ENCODE results near the gene ICAM4.
"Not testable (repeated sequence)": the region's sequence is repeated elsewhere in the genome, so short reads cannot be mapped to it uniquely, and the experiment has no call there.

ICAM4 gene

GRCh38 chr19:10333758-10334587, 47.2 kb downstream of the ICAM4 start:
- H3K4me1 ChIP-seq (ENCODE audit: control insufficient read depth, insufficient read depth, low read length): peaks cover 19% of the 10 kb centered on the region
- no peaks in the 10 kb centered on the region for H3K27me3 ChIP-seq (ENCODE audit: control insufficient read depth, insufficient read depth, low read length)
- H3K9me3 ChIP-seq (ENCODE audit: control insufficient read depth, low read length): no peaks in the 10 kb centered on the region
- peak overlapping the region; percentile 45 for H3K9ac ChIP-seq (ENCODE audit: low read length)
- peak overlapping the region; percentile 79 for H3K4me3 ChIP-seq (ENCODE audit: low read length)
- H3K36me3 ChIP-seq (ENCODE audit: control insufficient read depth, insufficient read depth, low read length): no peaks in the 10 kb centered on the region

- peaks cover 19% of the 10 kb centered on the region for H3K4me1 ChIP-seq (ENCODE audit: control insufficient read depth, insufficient read depth, low read length)
Measured at GRCh38 chr19:10334588-10335351, 48.0 kb downstream of the ICAM4 start.

GRCh38 chr19:10335352-10335985, 48.7 kb downstream of the ICAM4 start:
- no peaks in the 10 kb centered on the region for H3K27me3 ChIP-seq (ENCODE audit: control insufficient read depth, insufficient read depth, low read length)
- H3K36me3 ChIP-seq (ENCODE audit: control insufficient read depth, insufficient read depth, low read length): no peaks in the 10 kb centered on the region
- no peaks in the 10 kb centered on the region for H3K9me3 ChIP-seq (ENCODE audit: control insufficient read depth, low read length)
- H3K4me1 ChIP-seq (ENCODE audit: control insufficient read depth, insufficient read depth, low read length): peaks cover 19% of the 10 kb centered on the region
- H3K9ac ChIP-seq (ENCODE audit: low read length): no peak overlapping the region
- H3K4me3 ChIP-seq (ENCODE audit: low read length): no peak overlapping the region

More at GRCh38 chr19:10334588-10335351, 48.0 kb downstream of the ICAM4 start:
- peak overlapping the region; percentile 79 for H3K4me3 ChIP-seq (ENCODE audit: low read length)
- peak overlapping the region; percentile 45 for H3K9ac ChIP-seq (ENCODE audit: low read length)
- no peaks in the 10 kb centered on the region for H3K9me3 ChIP-seq (ENCODE audit: control insufficient read depth, low read length)
- H3K27me3 ChIP-seq (ENCODE audit: control insufficient read depth, insufficient read depth, low read length): no peaks in the 10 kb centered on the region
- H3K36me3 ChIP-seq (ENCODE audit: control insufficient read depth, insufficient read depth, low read length): no peaks in the 10 kb centered on the region

GRCh38 chr19:10336725-10337124, 50.0 kb downstream of the ICAM4 start:
- H3K27me3 ChIP-seq (ENCODE audit: control insufficient read depth, insufficient read depth, low read length); H3K9me3 ChIP-seq (ENCODE audit: control insufficient read depth, low read length); H3K36me3 ChIP-seq (ENCODE audit: control insufficient read depth, insufficient read depth, low read length); H3K4me3 ChIP-seq (ENCODE audit: low read length); H3K9ac ChIP-seq (ENCODE audit: low read length): not testable (repeated sequence)
- peaks cover 19% of the 10 kb centered on the region for H3K4me1 ChIP-seq (ENCODE audit: control insufficient read depth, insufficient read depth, low read length)

Data from mucosa of stomach (tissue), 1 donor.